Measurements from ENCODE around the gene ZNF841. TPM values are rescaled to one million over a fixed set of nuclear protein-coding genes. Genes with fewer than 3 reads are reported as not detected.

ZNF841 gene
- total and polyA plus RNA-seq, 2 donors (not counting 3 experiments of a cell fraction or from before 2014, with no cell fraction given), result 5.2 to 17.7 TPM

- Histone ChIP-seq H2AFZ (ENCODE audit: low read depth, low read length) (no peak overlapping the region), H3K79me2 (ENCODE audit: control insufficient read depth, insufficient read depth, low read length) (no peaks in the 10 kb centered on the region), H3K4me2 (ENCODE audit: insufficient read depth, low read length) (no peak overlapping the region), H3K9me1 (replicated peaks; ENCODE audit: control insufficient read depth, extremely low read depth, insufficient read depth, low read length) (no peaks in the 10 kb centered on the region), H3K9ac (replicated peaks; ENCODE audit: extremely low read depth, insufficient read depth, low read length) (no peak overlapping the region), H3K4me3 (replicated peaks in 1 of 3; ENCODE audit: insufficient read depth in 1 of 3, low read depth in 1 of 3, low read length in 3 of 3) (no peak overlapping the region), H3K9me3 (replicated peaks; ENCODE audit: control insufficient read depth, insufficient read depth, low read length) (peaks cover 2% of the 10 kb centered on the region), H3K4me1 (ENCODE audit: control insufficient read depth, extremely low read depth, insufficient read depth, low read length) (no peaks in the 10 kb centered on the region), H3K27ac (ENCODE audit: insufficient read depth, low read depth, low read length) (no peak overlapping the region), H3K27me3 (ENCODE audit: control insufficient read depth in 2 of 2, insufficient read depth in 2 of 2, low read length in 2 of 2) (no peaks in the 10 kb centered on the region), H3K36me3 (ENCODE audit: control insufficient read depth in 2 of 2, extremely low read depth in 1 of 2, insufficient read depth in 2 of 2, low read length in 2 of 2) (peaks cover 16 to 38% of the 10 kb centered on the region in 2 experiments), H4K20me1 (replicated peaks; ENCODE audit: control insufficient read depth, extremely low read depth, insufficient read depth, low read length) (no peaks in the 10 kb centered on the region)
- BruUV-seq (replicated peaks), result no TSS peak
- dilution Hi-C loops (cut with MboI; ENCODE audit: extremely low pct_ligation_motif_present, low sequenced_read_pairs) (no loop called here), intact Hi-C loops (cut with micrococcal nuclease) (no loop called here)
- DNase-seq (ENCODE audit: low read depth, low spot score) (no peak), FAIRE-seq (no peak)
- ChIA-PET CTCF (no interaction called here), POLR2A (no interaction called here)
- TF ChIP-seq, protein P1, sequence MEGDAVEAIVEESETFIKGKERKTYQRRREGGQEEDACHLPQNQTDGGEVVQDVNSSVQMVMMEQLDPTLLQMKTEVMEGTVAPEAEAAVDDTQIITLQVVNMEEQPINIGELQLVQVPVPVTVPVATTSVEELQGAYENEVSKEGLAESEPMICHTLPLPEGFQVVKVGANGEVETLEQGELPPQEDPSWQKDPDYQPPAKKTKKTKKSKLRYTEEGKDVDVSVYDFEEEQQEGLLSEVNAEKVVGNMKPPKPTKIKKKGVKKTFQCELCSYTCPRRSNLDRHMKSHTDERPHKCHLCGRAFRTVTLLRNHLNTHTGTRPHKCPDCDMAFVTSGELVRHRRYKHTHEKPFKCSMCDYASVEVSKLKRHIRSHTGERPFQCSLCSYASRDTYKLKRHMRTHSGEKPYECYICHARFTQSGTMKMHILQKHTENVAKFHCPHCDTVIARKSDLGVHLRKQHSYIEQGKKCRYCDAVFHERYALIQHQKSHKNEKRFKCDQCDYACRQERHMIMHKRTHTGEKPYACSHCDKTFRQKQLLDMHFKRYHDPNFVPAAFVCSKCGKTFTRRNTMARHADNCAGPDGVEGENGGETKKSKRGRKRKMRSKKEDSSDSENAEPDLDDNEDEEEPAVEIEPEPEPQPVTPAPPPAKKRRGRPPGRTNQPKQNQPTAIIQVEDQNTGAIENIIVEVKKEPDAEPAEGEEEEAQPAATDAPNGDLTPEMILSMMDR (IDR thresholded peaks at IDR 0.05; ENCODE audit: extremely low read depth in 1 of 2, insufficient read depth in 1 of 2, low read depth in 1 of 2, low read length in 2 of 2), result no peak
- TF ChIP-seq POLR2A (IDR thresholded peaks at IDR 0.05; ENCODE audit: low read depth, low read length), result no peak
- TF ChIP-seq EZH2 (IDR thresholded peaks at IDR 0.05; ENCODE audit: borderline replicate concordance, low read depth, low read length, severe bottlenecking), result no peak
- no peak for TF ChIP-seq GATA2 (IDR thresholded peaks at IDR 0.05; ENCODE audit: insufficient read depth, insufficient read length, low read depth, low read length)
- TF ChIP-seq FOS (IDR thresholded peaks at IDR 0.05; ENCODE audit: borderline replicate concordance, insufficient read depth, low read length), result no peak
These were observed 75.1 kb downstream of the ZNF841 start for GRCh38 chr19:52020506-52020905.

Small RNA genes lying within 50 kb of the gene (small RNA-seq; reads per million reads assigned to genes)
- gene RPL37P23 (ENCODE audit: insufficient read depth, insufficient read length, low read depth, low replicate concordance), result not detected

Other genes with a start within 250 kb of the ZNF841 start
- 3.2 and 4.0 TPM in 2 replicates for gene ZNF577, start 207.8 kb downstream of the ZNF841 start, total RNA-seq
- 3.1 and 4.7 TPM in 2 replicates for gene ZNF577, start 207.8 kb downstream of the ZNF841 start, polyA plus RNA-seq
- gene ZNF649, start 190.7 kb downstream of the ZNF841 start, total RNA-seq, result 8.6 and 9.0 TPM in 2 replicates
- 2.0 and 2.1 TPM in 2 replicates for gene ZNF649, start 190.7 kb downstream of the ZNF841 start, polyA plus RNA-seq
- 4.4 and 6.5 TPM in 2 replicates for gene ZNF613, start 168.3 kb downstream of the ZNF841 start, total RNA-seq
- 1.7 and 2.1 TPM in 2 replicates for gene ZNF613, start 168.3 kb downstream of the ZNF841 start, polyA plus RNA-seq
- gene ZNF350, start 108.9 kb downstream of the ZNF841 start, total RNA-seq, result 8.4 and 9.8 TPM in 2 replicates
- 2.1 and 2.6 TPM in 2 replicates for gene ZNF350, start 108.9 kb downstream of the ZNF841 start, polyA plus RNA-seq
- gene ZNF615, start 87.6 kb downstream of the ZNF841 start, total RNA-seq, result 4.5 and 5.1 TPM in 2 replicates
- gene ZNF615, start 87.6 kb downstream of the ZNF841 start, polyA plus RNA-seq, result 1.4 TPM in 2 replicates
- 5.6 and 7.8 TPM in 2 replicates for gene ZNF614, start 67.4 kb downstream of the ZNF841 start, total RNA-seq
- 2.1 and 2.5 TPM in 2 replicates for gene ZNF614, start 67.4 kb downstream of the ZNF841 start, polyA plus RNA-seq
- 8.9 and 10.9 TPM in 2 replicates for gene ZNF432, start 46.9 kb downstream of the ZNF841 start, total RNA-seq
- 3.5 TPM in 2 replicates for gene ZNF432, start 46.9 kb downstream of the ZNF841 start, polyA plus RNA-seq
- gene ZNF616, start 44.2 kb upstream of the ZNF841 start, total RNA-seq, result 8.7 and 9.1 TPM in 2 replicates
- 1.1 and 1.7 TPM in 2 replicates for gene ZNF616, start 44.2 kb upstream of the ZNF841 start, polyA plus RNA-seq
- gene ZNF836, start 75.9 kb upstream of the ZNF841 start, total RNA-seq, result 7.2 and 9.3 TPM in 2 replicates
- 2.1 and 2.6 TPM in 2 replicates for gene ZNF836, start 75.9 kb upstream of the ZNF841 start, polyA plus RNA-seq
- 253 and 257 TPM in 2 replicates for gene PPP2R1A, start 94.3 kb upstream of the ZNF841 start, total RNA-seq
- 216 and 221 TPM in 2 replicates for gene PPP2R1A, start 94.3 kb upstream of the ZNF841 start, polyA plus RNA-seq
- gene ZNF766, start 173.8 kb upstream of the ZNF841 start, total RNA-seq, result 8.9 and 9.1 TPM in 2 replicates
- 1.8 and 2.9 TPM in 2 replicates for gene ZNF766, start 173.8 kb upstream of the ZNF841 start, polyA plus RNA-seq
- gene ZNF480, start 201.4 kb upstream of the ZNF841 start, total RNA-seq, result 9.2 and 10.0 TPM in 2 replicates
- gene ZNF480, start 201.4 kb upstream of the ZNF841 start, polyA plus RNA-seq, result 2.0 and 3.6 TPM in 2 replicates
- gene ZNF610, start 240.5 kb upstream of the ZNF841 start, total RNA-seq, result 0.97 and 1.1 TPM in 2 replicates
- 1.3 and 1.7 TPM in 2 replicates for gene ZNF610, start 240.5 kb upstream of the ZNF841 start, polyA plus RNA-seq